K562 (cell line): ENCODE results near the gene PRELID1. TPM values are rescaled to one million over a fixed set of nuclear protein-coding genes. Genes with fewer than 3 reads are reported as not detected.

ENCODE experiments used
- AFF1 ChIP-seq, 2 experiments: fragments of 450-650 bp; IDR thresholded peaks; 2 replicates each; pipeline ENCODE4 v1.6.1; 2018; ENCODE audit warnings: mild to moderate bottlenecking in 2 of 2, low read depth in 1 of 2; ENCODE audit not compliant: partially characterized antibody in 2 of 2
- BRCA1 ChIP-seq, 2 experiments: fragments of 450-650 bp in 1 of 2; sonication (generic) in 1 of 2; formaldehyde crosslinking in 1 of 2; IDR thresholded peaks; 2 replicates each; pipeline versions ENCODE4 v1.5.0 to v1.6.1; 2017 to 2020; ENCODE audit warnings: mild to moderate bottlenecking in 1 of 2, missing genetic modification reagents in 1 of 2
- FOXA1 ChIP-seq: fragments of 450-650 bp; IDR thresholded peaks from 2 replicates; pipeline ENCODE4 v1.6.1; 2016; ENCODE audit warnings: mild to moderate bottlenecking, borderline replicate concordance
- FOXA3 ChIP-seq, 2 experiments: fragments of 450-650 bp in 1 of 2; sonication (generic) in 1 of 2; formaldehyde crosslinking; IDR thresholded peaks in 1 of 2; conservative IDR thresholded peaks in 1 of 2; 2 replicates each; pipeline versions ENCODE4 v1.4.0 to v1.8.0; 2020 to 2022; ENCODE audit warnings: mild to moderate bottlenecking in 2 of 2, missing genetic modification reagents in 1 of 2
- GABPB1 ChIP-seq: sonication (generic); formaldehyde crosslinking; IDR thresholded peaks from 2 replicates; pipeline ENCODE4 v1.8.0; 2022; ENCODE audit warnings: mild to moderate bottlenecking, missing genetic modification reagents
- HSF4 ChIP-seq: fragments of 250-450 bp; sonication (Bioruptor Pico); IDR thresholded peaks from 2 replicates; pipeline ENCODE4 v2.1.2; 2022; ENCODE audit warnings: mild to moderate bottlenecking, moderate library complexity, borderline replicate concordance
- NRF1 ChIP-seq, 2 experiments: fragments of 450-650 bp; IDR thresholded peaks in 1 of 2; conservative IDR thresholded peaks in 1 of 2; 2 replicates each; pipeline ENCODE4 v1.6.1; 2014; ENCODE audit warnings: mild to moderate bottlenecking in 2 of 2
- ZNF668 ChIP-seq: fragments of 250-450 bp; sonication (Bioruptor Pico); IDR thresholded peaks from 2 replicates; pipeline ENCODE4 v1.8.0; 2022; ENCODE audit warnings: mild to moderate bottlenecking, inconsistent platforms
- polyA plus RNA-seq, 8 experiments: library from polyadenylated mRNA; depleted of rRNA in 4 of 8; stranded (reverse) in 5 of 8; unstranded in 3 of 8; fragments of >200 nt; fragmentation: Nextera tagmentation in 2 of 8; fragmentation: Illumina TruSeq in 1 of 8; extraction: Ambion mirVana in 2 of 8; extraction: Trizol in 1 of 8; gene quantifications; 2 replicates each; pipeline versions ENCODE4 v1.2.1 to v1.2.3, GENCODE V29; 2011 to 2014; ENCODE audit warnings: inconsistent platforms in 1 of 8, missing spikeins in 1 of 8
- total RNA-seq, 7 experiments: library from RNA; depleted of rRNA in 6 of 7; stranded (reverse); fragments of >200 nt in 6 of 7; fragmentation: Illumina TruSeq in 2 of 7; extraction: Trizol in 2 of 7; gene quantifications; 2 replicates each; pipeline versions ENCODE4 v1.2.1 to v1.2.3, GENCODE V29; 2011 to 2021; ENCODE audit warnings: low replicate concordance in 1 of 7
- TF ChIP-seq, protein P1 (sequence below): fragments of 250-450 bp; sonication (Bioruptor Pico); IDR thresholded peaks from 2 replicates; pipeline ENCODE4 v1.5.0; 2022; ENCODE audit warnings: mild to moderate bottlenecking
- TF ChIP-seq, protein P2 (sequence below): fragments of 450-650 bp; formaldehyde crosslinking; IDR thresholded peaks from 2 replicates; pipeline ENCODE4 v1.4.0; 2022; ENCODE audit warnings: mild to moderate bottlenecking, moderate library complexity
- TF ChIP-seq, protein P3 (sequence below): sonication (generic); formaldehyde crosslinking; IDR thresholded peaks from 2 replicates; pipeline ENCODE4 v1.8.1; 2022; ENCODE audit warnings: missing genetic modification reagents
- TF ChIP-seq, protein P4 (sequence below): fragments of 250-450 bp; sonication (Bioruptor Pico); IDR thresholded peaks from 2 replicates; pipeline ENCODE4 v1.8.0; 2021; ENCODE audit warnings: borderline replicate concordance, mild to moderate bottlenecking, moderate library complexity; ENCODE audit not compliant: poor library complexity, severe bottlenecking

Gene PRELID1
- total and polyA plus RNA-seq, 9 of the 15 experiments (the other 6 are each of a cell fraction or from before 2014, with no cell fraction given), result 40.1 to 484 (median 340) TPM

- TF ChIP-seq, protein P1, sequence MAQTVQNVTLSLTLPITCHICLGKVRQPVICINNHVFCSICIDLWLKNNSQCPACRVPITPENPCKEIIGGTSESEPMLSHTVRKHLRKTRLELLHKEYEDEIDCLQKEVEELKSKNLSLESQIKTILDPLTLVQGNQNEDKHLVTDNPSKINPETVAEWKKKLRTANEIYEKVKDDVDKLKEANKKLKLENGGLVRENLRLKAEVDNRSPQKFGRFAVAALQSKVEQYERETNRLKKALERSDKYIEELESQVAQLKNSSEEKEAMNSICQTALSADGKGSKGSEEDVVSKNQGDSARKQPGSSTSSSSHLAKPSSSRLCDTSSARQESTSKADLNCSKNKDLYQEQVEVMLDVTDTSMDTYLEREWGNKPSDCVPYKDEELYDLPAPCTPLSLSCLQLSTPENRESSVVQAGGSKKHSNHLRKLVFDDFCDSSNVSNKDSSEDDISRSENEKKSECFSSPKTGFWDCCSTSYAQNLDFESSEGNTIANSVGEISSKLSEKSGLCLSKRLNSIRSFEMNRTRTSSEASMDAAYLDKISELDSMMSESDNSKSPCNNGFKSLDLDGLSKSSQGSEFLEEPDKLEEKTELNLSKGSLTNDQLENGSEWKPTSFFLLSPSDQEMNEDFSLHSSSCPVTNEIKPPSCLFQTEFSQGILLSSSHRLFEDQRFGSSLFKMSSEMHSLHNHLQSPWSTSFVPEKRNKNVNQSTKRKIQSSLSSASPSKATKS (CRISPR knock-in tag), result no peak
- TF ChIP-seq FOXA3 (CRISPR knock-in tag; conservative IDR thresholded peaks at IDR 0.05 in 1 of 2, IDR thresholded peaks at IDR 0.05 in 1 of 2), result 0 out of 4 replicates have a peak, but pooled peaks of 1 of the 2 experiments have one; percentile 13
- TF ChIP-seq ZNF668, result no peak
- TF ChIP-seq NRF1 (conservative IDR thresholded peaks at IDR 0.05 in 1 of 2, IDR thresholded peaks at IDR 0.05 in 1 of 2), result peak; percentile 61 to 66
- TF ChIP-seq BRCA1 (IDR thresholded peaks at IDR 0.05), result no peak
- TF ChIP-seq BRCA1 (CRISPR knock-in tag; IDR thresholded peaks at IDR 0.05), result no peak
- no peak for TF ChIP-seq AFF1 (IDR thresholded peaks at IDR 0.05; ENCODE audit: low read depth in 1 of 2, partially characterized antibody in 2 of 2)
- TF ChIP-seq HSF4 (CRISPR knock-in tag), result no peak
- TF ChIP-seq FOXA1, result no peak
- TF ChIP-seq, protein P2, sequence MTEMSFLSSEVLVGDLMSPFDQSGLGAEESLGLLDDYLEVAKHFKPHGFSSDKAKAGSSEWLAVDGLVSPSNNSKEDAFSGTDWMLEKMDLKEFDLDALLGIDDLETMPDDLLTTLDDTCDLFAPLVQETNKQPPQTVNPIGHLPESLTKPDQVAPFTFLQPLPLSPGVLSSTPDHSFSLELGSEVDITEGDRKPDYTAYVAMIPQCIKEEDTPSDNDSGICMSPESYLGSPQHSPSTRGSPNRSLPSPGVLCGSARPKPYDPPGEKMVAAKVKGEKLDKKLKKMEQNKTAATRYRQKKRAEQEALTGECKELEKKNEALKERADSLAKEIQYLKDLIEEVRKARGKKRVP (CRISPR knock-in tag), result no peak
- TF ChIP-seq GABPB1 (CRISPR knock-in tag), result peak; percentile 93
- TF ChIP-seq, protein P3, sequence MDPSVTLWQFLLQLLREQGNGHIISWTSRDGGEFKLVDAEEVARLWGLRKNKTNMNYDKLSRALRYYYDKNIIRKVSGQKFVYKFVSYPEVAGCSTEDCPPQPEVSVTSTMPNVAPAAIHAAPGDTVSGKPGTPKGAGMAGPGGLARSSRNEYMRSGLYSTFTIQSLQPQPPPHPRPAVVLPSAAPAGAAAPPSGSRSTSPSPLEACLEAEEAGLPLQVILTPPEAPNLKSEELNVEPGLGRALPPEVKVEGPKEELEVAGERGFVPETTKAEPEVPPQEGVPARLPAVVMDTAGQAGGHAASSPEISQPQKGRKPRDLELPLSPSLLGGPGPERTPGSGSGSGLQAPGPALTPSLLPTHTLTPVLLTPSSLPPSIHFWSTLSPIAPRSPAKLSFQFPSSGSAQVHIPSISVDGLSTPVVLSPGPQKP (CRISPR knock-in tag), result no peak
- TF ChIP-seq, protein P4, sequence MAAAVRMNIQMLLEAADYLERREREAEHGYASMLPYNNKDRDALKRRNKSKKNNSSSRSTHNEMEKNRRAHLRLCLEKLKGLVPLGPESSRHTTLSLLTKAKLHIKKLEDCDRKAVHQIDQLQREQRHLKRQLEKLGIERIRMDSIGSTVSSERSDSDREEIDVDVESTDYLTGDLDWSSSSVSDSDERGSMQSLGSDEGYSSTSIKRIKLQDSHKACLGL (CRISPR knock-in tag), result peak; percentile 61
Measured at GRCh38 chr5:177303121-177303924, at the start of gene PRELID1, which contains the start of gene RAB24 (continued).
